Bronchial epithelial cell (primary cell): ENCODE data around the gene VAPA. TPM values are rescaled to one million over a fixed set of nuclear protein-coding genes. Genes with fewer than 3 reads are reported as not detected.

Experiments used
- DNase-seq: peaks from one replicate; pipeline ENCODE4 v3.0.0-alpha.2; 2010; ENCODE audit warnings: low read depth
- FAIRE-seq: peaks from 2 replicates; lab custom pipeline; 2011; peaks lifted over from hg19 to GRCh38; lab: Jason Lieb, UNC
- H3K27me3 ChIP-seq: 2 replicates; pipeline ENCODE4 v1.5.1; 2011; ENCODE audit warnings: low read length; ENCODE audit not compliant: control insufficient read depth, insufficient read depth
- H3K36me3 ChIP-seq: 2 replicates; pipeline ENCODE4 v1.5.1; 2011; ENCODE audit warnings: low read length; ENCODE audit not compliant: control insufficient read depth, insufficient read depth
- H3K4me3 ChIP-seq: 2 replicates; pipeline ENCODE4 v1.5.1; 2011; ENCODE audit warnings: mild to moderate bottlenecking, low read depth, low read length, control low read depth
- total RNA-seq: library from RNA; depleted of rRNA; stranded (reverse); fragments of >200 nt; gene quantifications from 2 replicates; pipeline ENCODE4 v1.2.1, GENCODE V29; 2014
- TF ChIP-seq, protein P1 (sequence below): IDR thresholded peaks from 2 replicates; pipeline ENCODE4 v1.5.1; 2011; ENCODE audit warnings: mild to moderate bottlenecking, moderate library complexity, low read length, control low read depth, inconsistent platforms; ENCODE audit not compliant: insufficient read depth, severe bottlenecking

The VAPA gene
- total RNA-seq, 1 donor from 2014 or later, result 356 TPM

DNA sequence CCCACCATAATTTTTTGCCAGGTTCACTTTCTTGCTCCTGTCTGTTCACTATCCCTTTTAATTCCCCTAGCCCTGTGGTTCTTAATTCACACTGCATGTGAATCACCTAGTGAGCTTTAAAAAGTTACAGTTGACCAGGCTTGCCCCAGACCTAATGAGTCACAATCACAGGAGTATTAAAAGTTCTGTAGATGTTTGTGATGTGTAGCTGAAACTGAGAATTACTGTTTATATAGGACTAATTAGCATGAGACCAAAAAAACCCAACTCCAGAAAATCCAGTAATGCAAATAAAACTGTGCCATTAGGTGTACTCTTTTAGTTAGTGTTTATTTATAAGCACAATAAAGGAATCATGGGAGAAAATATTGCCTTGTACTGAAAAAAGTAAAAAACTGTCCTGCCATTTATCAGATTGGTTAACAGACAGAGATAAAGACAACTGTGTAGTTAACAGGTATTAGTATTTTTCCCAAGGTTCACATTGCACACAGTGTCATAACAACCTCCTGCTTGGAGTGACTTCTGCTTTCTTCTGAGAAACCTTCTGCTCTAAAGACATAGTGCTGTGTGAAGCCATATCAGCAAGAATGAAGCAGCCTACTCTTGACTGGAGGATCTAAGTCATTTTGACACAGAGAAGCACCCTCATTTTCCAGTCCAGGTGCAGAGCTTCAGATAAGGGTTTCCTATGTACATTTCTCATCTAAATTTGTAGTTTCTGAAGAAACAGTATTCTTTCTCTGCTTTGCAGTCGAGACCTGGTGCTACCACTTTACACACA lies 39.0 kb downstream of the VAPA start:
- TF ChIP-seq, protein P1, sequence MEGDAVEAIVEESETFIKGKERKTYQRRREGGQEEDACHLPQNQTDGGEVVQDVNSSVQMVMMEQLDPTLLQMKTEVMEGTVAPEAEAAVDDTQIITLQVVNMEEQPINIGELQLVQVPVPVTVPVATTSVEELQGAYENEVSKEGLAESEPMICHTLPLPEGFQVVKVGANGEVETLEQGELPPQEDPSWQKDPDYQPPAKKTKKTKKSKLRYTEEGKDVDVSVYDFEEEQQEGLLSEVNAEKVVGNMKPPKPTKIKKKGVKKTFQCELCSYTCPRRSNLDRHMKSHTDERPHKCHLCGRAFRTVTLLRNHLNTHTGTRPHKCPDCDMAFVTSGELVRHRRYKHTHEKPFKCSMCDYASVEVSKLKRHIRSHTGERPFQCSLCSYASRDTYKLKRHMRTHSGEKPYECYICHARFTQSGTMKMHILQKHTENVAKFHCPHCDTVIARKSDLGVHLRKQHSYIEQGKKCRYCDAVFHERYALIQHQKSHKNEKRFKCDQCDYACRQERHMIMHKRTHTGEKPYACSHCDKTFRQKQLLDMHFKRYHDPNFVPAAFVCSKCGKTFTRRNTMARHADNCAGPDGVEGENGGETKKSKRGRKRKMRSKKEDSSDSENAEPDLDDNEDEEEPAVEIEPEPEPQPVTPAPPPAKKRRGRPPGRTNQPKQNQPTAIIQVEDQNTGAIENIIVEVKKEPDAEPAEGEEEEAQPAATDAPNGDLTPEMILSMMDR, result no peak
- peak; percentile 91 for DNase-seq
- FAIRE-seq, result no peak
- Histone ChIP-seq H3K27me3 (no peaks in the 10 kb centered on the region), H3K36me3 (peaks cover 12% of the 10 kb centered on the region), H3K4me3 (no peak overlapping the region)

DNA sequence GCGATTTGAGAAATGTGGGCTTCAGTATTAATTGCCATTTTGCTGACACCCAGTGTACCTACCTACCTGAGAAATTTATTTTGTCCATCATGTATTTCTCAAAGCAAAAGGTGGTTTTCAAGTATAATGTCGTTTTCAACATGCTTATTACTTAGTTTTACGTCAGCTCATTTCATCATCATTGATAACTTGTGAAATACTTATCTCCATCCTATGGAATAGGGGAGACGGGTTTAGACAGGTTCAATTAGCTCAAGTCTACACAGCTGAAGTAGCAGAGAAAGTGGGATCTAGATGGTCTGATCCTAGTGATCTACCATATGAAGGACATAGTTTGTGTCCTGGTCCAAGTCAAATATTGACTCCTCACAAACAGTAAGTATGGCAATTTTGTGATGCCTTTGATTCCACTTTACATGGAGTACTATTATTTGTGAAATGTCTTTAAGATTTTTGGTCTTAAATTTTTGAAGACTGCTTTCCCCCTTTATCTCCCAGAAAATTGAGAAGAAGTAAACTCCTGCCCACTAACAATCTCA lies 45.1 kb downstream of the VAPA start:
- Histone ChIP-seq H3K27me3 (no peaks in the 10 kb centered on the region), H3K36me3 (peaks cover 1% of the 10 kb centered on the region), H3K4me3 (no peak overlapping the region)
- DNase-seq (no peak), FAIRE-seq (no peak)
- TF ChIP-seq, protein P1, result no peak

DNA sequence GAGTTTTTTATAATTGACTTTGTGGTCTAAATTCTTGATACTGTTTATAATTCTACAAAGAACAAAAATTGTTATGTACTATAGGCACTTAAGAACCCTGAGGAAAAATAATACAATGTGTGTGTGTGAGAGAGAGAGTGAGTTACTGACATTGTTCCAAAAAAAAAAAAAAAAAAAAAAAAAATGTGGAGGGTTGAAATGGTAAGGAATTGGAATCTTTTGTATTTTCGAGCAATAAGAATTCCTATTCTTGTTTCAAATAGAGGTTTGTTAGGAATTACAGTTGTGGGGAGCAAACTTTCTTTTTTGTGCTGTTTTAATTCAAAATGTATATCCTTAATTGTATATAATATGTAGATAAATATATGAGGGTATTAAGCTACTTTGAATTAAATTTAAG lies 45.7 kb downstream of the VAPA start:
- TF ChIP-seq, protein P1, result no peak
- Histone ChIP-seq H3K27me3 (no peaks in the 10 kb centered on the region), H3K36me3 (no peaks in the 10 kb centered on the region), H3K4me3 (no peak overlapping the region)
- no peak for FAIRE-seq
- no peak for DNase-seq

DNA sequence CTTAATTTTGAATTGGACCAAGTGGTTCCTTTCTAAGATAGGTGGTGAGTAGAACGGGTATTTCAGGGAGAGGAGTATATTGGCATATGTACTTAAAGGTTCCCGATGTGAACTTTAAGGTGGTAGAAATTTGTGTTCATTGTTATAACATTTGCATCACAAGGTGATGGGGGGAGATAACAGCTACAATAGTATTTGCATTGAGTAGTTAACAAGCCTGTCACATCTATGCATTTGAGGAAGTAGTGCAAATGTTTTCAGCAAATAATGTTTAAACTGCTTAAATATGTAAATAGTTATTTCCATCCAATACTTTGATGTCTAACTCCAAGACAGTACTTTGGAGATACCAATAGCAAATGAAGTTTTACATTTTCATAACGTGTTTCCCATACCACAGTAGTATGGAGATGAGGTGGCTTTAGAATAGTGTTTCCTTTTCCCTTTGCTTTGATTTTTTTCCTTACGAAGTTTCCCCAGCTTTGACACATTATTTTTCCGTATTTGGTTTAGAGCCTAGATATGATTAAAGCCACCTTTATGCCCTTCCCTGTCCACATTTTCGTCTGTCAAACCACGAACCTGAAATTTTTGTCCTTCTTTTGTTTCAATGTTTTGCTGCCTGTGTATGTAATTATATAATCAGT lies 46.6 kb downstream of the VAPA start:
- Histone ChIP-seq H3K27me3 (no peaks in the 10 kb centered on the region), H3K36me3 (no peaks in the 10 kb centered on the region), H3K4me3 (no peak overlapping the region)
- no peak for DNase-seq
- FAIRE-seq, result no peak
- TF ChIP-seq, protein P1, result no peak

DNA sequence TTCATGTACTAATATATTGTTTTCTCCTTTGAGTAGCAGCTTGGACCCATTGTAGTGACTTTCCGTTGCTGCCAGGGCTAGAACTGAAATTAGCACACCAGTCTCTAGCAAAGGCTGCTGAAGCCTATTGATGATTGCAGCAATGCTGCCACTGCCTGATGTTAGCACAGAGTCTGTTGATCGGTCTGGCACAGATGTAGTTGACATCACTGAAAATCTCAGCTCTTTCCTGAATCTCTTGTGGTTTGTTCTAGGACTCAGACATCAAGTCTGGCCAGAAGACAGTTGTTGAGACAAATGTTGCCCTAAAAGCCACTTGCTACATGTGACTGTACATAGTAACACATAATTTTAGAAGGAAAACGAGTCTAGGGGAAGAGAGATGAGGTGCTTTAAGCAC lies 47.2 kb downstream of the VAPA start:
- H3K27me3 ChIP-seq, result no peaks in the 10 kb centered on the region
- FAIRE-seq (no peak), DNase-seq (no peak)
- TF ChIP-seq, protein P1, result no peak
- no peaks in the 10 kb centered on the region for H3K36me3 ChIP-seq
- H3K4me3 ChIP-seq, result no peak overlapping the region
